Measurements from ENCODE around the gene STMN3.

- TF ChIP-seq, protein P1, sequence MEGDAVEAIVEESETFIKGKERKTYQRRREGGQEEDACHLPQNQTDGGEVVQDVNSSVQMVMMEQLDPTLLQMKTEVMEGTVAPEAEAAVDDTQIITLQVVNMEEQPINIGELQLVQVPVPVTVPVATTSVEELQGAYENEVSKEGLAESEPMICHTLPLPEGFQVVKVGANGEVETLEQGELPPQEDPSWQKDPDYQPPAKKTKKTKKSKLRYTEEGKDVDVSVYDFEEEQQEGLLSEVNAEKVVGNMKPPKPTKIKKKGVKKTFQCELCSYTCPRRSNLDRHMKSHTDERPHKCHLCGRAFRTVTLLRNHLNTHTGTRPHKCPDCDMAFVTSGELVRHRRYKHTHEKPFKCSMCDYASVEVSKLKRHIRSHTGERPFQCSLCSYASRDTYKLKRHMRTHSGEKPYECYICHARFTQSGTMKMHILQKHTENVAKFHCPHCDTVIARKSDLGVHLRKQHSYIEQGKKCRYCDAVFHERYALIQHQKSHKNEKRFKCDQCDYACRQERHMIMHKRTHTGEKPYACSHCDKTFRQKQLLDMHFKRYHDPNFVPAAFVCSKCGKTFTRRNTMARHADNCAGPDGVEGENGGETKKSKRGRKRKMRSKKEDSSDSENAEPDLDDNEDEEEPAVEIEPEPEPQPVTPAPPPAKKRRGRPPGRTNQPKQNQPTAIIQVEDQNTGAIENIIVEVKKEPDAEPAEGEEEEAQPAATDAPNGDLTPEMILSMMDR (IDR thresholded peaks at IDR 0.05) = no peak
- no peak for TF ChIP-seq POLR2A (IDR thresholded peaks at IDR 0.05)
Observed at GRCh38 chr20:63636752-63637628, 16.2 kb downstream of the STMN3 start.

Data from lower leg skin (tissue), 3 donors.